ENCODE measurements around the gene STAT5B.

Gene STAT5B

GRCh38 chr17:42199416-42200011 is 76.7 kb downstream of the STAT5B start:
- no peak for TF ChIP-seq CTCF (IDR thresholded peaks at IDR 0.05; ENCODE audit: extremely low read depth, insufficient read depth, missing control alignments)
- DNase-seq (ENCODE audit: low spot score), result no peak
- in situ Hi-C loops (cut with MboI; ENCODE audit: low pct_unique_long_range_greater_than_20kb, low sequenced_read_pairs, unreplicated experiment), result no loop called here

GRCh38 chr17:42198897-42199296 is 77.3 kb downstream of the STAT5B start:
- DNase-seq (ENCODE audit: low spot score), result no peak
- no peak for TF ChIP-seq CTCF (IDR thresholded peaks at IDR 0.05; ENCODE audit: extremely low read depth, insufficient read depth, missing control alignments)
- in situ Hi-C loops (cut with MboI; ENCODE audit: low pct_unique_long_range_greater_than_20kb, low sequenced_read_pairs, unreplicated experiment), result no loop called here

- TF ChIP-seq CTCF (IDR thresholded peaks at IDR 0.05; ENCODE audit: extremely low read depth, insufficient read depth, missing control alignments), result no peak
- in situ Hi-C loops (cut with MboI; ENCODE audit: low pct_unique_long_range_greater_than_20kb, low sequenced_read_pairs, unreplicated experiment), result no loop called here
- DNase-seq (ENCODE audit: low spot score), result no peak
Observed at GRCh38 chr17:42197564-42198156, 78.5 kb downstream of the STAT5B start.

GRCh38 chr17:42193969-42194899 is 82.0 kb downstream of the STAT5B start, which contains the start of gene GHDC:
Gene GHDC, minus strand, starts transcription at chr17:42194494. Its CDS starts 913 bp downstream, at chr17:42193581.
- in situ Hi-C loops (cut with MboI; ENCODE audit: low pct_unique_long_range_greater_than_20kb, low sequenced_read_pairs, unreplicated experiment), result no loop called here
- peak; percentile 88 for DNase-seq (ENCODE audit: low spot score)
- TF ChIP-seq CTCF (IDR thresholded peaks at IDR 0.05; ENCODE audit: extremely low read depth, insufficient read depth, missing control alignments), result no peak

- no peak for TF ChIP-seq CTCF (IDR thresholded peaks at IDR 0.05; ENCODE audit: extremely low read depth, insufficient read depth, missing control alignments)
- no peak for DNase-seq (ENCODE audit: low spot score)
- in situ Hi-C loops (cut with MboI; ENCODE audit: low pct_unique_long_range_greater_than_20kb, low sequenced_read_pairs, unreplicated experiment), result no loop called here
Observed at GRCh38 chr17:42193216-42193968, 82.8 kb downstream of the STAT5B start.
